ENCODE results near the gene IFNAR1.
A peak's percentile ranks its signal among the peaks of the same experiment; 100 is the strongest.

GRCh38 chr21:33300701-33301631 is 23.8 kb upstream of the IFNAR1 start:
- TF ChIP-seq POLR2AphosphoS5 (IDR thresholded peaks at IDR 0.05; ENCODE audit: low read depth, low read length) (0 out of 2 replicates have a peak, but pooled peaks have one; percentile 32), SIN3A (IDR thresholded peaks at IDR 0.05; ENCODE audit: borderline replicate concordance, insufficient read depth, low read length) (peak; percentile 40; the same call in 1 of the 2 replicates)
